Measurements from ENCODE around the gene SLC39A9.

Gene SLC39A9

GRCh38 chr14:69479696-69480095 is 81.2 kb downstream of the SLC39A9 start:
- Histone ChIP-seq H3K4me2 (ENCODE audit: insufficient read depth, low read length, poor library complexity, severe bottlenecking) (no peak overlapping the region), H2BK15ac (ENCODE audit: low read length) (no peak overlapping the region), H3K4me3 (ENCODE audit: low read length in 2 of 2) (no peak overlapping the region), H2BK120ac (ENCODE audit: low read depth, low read length) (no peak overlapping the region), H3K4me1 (ENCODE audit: control insufficient read depth in 2 of 2, insufficient read depth in 1 of 2, low read depth in 1 of 2, low read length in 2 of 2) (peaks cover 0 to 6% of the 10 kb centered on the region in 2 donors), H3K36me3 (replicated peaks in 1 of 2; ENCODE audit: control insufficient read depth in 2 of 2, insufficient read depth in 2 of 2, low read length in 2 of 2) (no peaks in the 10 kb centered on the region), H3K27me3 (ENCODE audit: control insufficient read depth in 3 of 3, insufficient read depth in 3 of 3, low read depth in 1 of 3, low read length in 3 of 3) (peaks cover 9 to 49% (median 29%) of the 10 kb centered on the region in 3 experiments), H4K8ac (ENCODE audit: low read depth, low read length) (no peak overlapping the region), H3K23ac (ENCODE audit: low read depth, low read length, poor library complexity) (no peak overlapping the region), H3K4ac (ENCODE audit: low read length) (no peak overlapping the region), H3K9me3 (replicated peaks in 1 of 2; ENCODE audit: control insufficient read depth in 2 of 2, insufficient read depth in 1 of 2, low read depth in 1 of 2, low read length in 2 of 2) (no peaks in the 10 kb centered on the region), H2AFZ (ENCODE audit: low read length) (no peak overlapping the region), H3K27ac (replicated peaks; ENCODE audit: low read length) (no peak overlapping the region), H3K9ac (ENCODE audit: low read depth, low read length, poor library complexity) (no peak overlapping the region), H4K91ac (ENCODE audit: low read depth, low read length, poor library complexity) (no peak overlapping the region), H3K18ac (ENCODE audit: low read length) (no peak overlapping the region), H3K14ac (ENCODE audit: low read length) (no peak overlapping the region), H3K79me1 (ENCODE audit: low read depth, low read length) (peaks cover 2% of the 10 kb centered on the region), H2BK12ac (ENCODE audit: low read length) (no peak overlapping the region), H2BK5ac (ENCODE audit: low read length) (no peak overlapping the region), H2AK5ac (ENCODE audit: low read depth, low read length) (no peak overlapping the region)
- no CpG with 5 or more reads among the region's 5 CpGs for WGBS, 2 donors (ENCODE audit: extremely low coverage in 2 of 2, insufficient read length in 2 of 2, insufficient replicate concordance in 1 of 2)
- no peak for DNase-seq (ENCODE audit: low spot score)

GRCh38 chr14:69480136-69480535 is 81.6 kb downstream of the SLC39A9 start:
- Histone ChIP-seq H3K18ac (ENCODE audit: low read length) (no peak overlapping the region), H3K14ac (ENCODE audit: low read length) (no peak overlapping the region), H3K36me3 (replicated peaks in 1 of 2; ENCODE audit: control insufficient read depth in 2 of 2, insufficient read depth in 2 of 2, low read length in 2 of 2) (no peaks in the 10 kb centered on the region), H4K91ac (ENCODE audit: low read depth, low read length, poor library complexity) (no peak overlapping the region), H3K9ac (ENCODE audit: low read depth, low read length, poor library complexity) (no peak overlapping the region), H3K23ac (ENCODE audit: low read depth, low read length, poor library complexity) (no peak overlapping the region), H3K4me1 (ENCODE audit: control insufficient read depth in 2 of 2, insufficient read depth in 1 of 2, low read depth in 1 of 2, low read length in 2 of 2) (peaks cover 0 to 11% of the 10 kb centered on the region in 2 donors), H2AK5ac (ENCODE audit: low read depth, low read length) (no peak overlapping the region), H4K8ac (ENCODE audit: low read depth, low read length) (no peak overlapping the region), H3K9me3 (replicated peaks in 1 of 2; ENCODE audit: control insufficient read depth in 2 of 2, insufficient read depth in 1 of 2, low read depth in 1 of 2, low read length in 2 of 2) (no peaks in the 10 kb centered on the region), H3K27ac (replicated peaks; ENCODE audit: low read length) (no peak overlapping the region), H3K27me3 (ENCODE audit: control insufficient read depth in 3 of 3, insufficient read depth in 3 of 3, low read depth in 1 of 3, low read length in 3 of 3) (peaks cover 14 to 54% (median 33%) of the 10 kb centered on the region in 3 experiments), H3K4me2 (ENCODE audit: insufficient read depth, low read length, poor library complexity, severe bottlenecking) (no peak overlapping the region), H3K4ac (ENCODE audit: low read length) (no peak overlapping the region), H2BK5ac (ENCODE audit: low read length) (no peak overlapping the region), H2BK120ac (ENCODE audit: low read depth, low read length) (no peak overlapping the region), H3K4me3 (ENCODE audit: low read length in 2 of 2) (no peak overlapping the region), H2AFZ (ENCODE audit: low read length) (no peak overlapping the region), H2BK12ac (ENCODE audit: low read length) (no peak overlapping the region), H3K79me1 (ENCODE audit: low read depth, low read length) (peaks cover 2% of the 10 kb centered on the region), H2BK15ac (ENCODE audit: low read length) (no peak overlapping the region)
- no peak for DNase-seq (ENCODE audit: low spot score)
- WGBS, 2 donors (ENCODE audit: extremely low coverage in 2 of 2, insufficient read length in 2 of 2, insufficient replicate concordance in 1 of 2), result no CpG with 5 or more reads among the region's 5 CpGs

- Histone ChIP-seq H4K8ac (ENCODE audit: low read depth, low read length) (no peak overlapping the region), H3K4ac (ENCODE audit: low read length) (no peak overlapping the region), H2BK120ac (ENCODE audit: low read depth, low read length) (no peak overlapping the region), H2BK15ac (ENCODE audit: low read length) (no peak overlapping the region), H3K4me2 (ENCODE audit: insufficient read depth, low read length, poor library complexity, severe bottlenecking) (no peak overlapping the region), H3K23ac (ENCODE audit: low read depth, low read length, poor library complexity) (no peak overlapping the region), H3K4me3 (ENCODE audit: low read length in 2 of 2) (no peak overlapping the region), H3K27ac (replicated peaks; ENCODE audit: low read length) (no peak overlapping the region), H2AFZ (ENCODE audit: low read length) (no peak overlapping the region), H3K14ac (ENCODE audit: low read length) (no peak overlapping the region), H3K36me3 (replicated peaks in 1 of 2; ENCODE audit: control insufficient read depth in 2 of 2, insufficient read depth in 2 of 2, low read length in 2 of 2) (no peaks in the 10 kb centered on the region), H2BK12ac (ENCODE audit: low read length) (no peak overlapping the region), H2AK5ac (ENCODE audit: low read depth, low read length) (no peak overlapping the region), H3K9ac (ENCODE audit: low read depth, low read length, poor library complexity) (no peak overlapping the region), H3K18ac (ENCODE audit: low read length) (peak overlapping the region; percentile 13), H3K79me1 (ENCODE audit: low read depth, low read length) (peaks cover 2% of the 10 kb centered on the region), H2BK5ac (ENCODE audit: low read length) (no peak overlapping the region), H4K91ac (ENCODE audit: low read depth, low read length, poor library complexity) (no peak overlapping the region), H3K27me3 (ENCODE audit: control insufficient read depth in 3 of 3, insufficient read depth in 3 of 3, low read depth in 1 of 3, low read length in 3 of 3) (peaks cover 19 to 72% (median 47%) of the 10 kb centered on the region in 3 experiments), H3K9me3 (replicated peaks in 1 of 2; ENCODE audit: control insufficient read depth in 2 of 2, insufficient read depth in 1 of 2, low read depth in 1 of 2, low read length in 2 of 2) (peaks cover 0 to 6% of the 10 kb centered on the region in 2 donors), H3K4me1 (ENCODE audit: control insufficient read depth in 2 of 2, insufficient read depth in 1 of 2, low read depth in 1 of 2, low read length in 2 of 2) (peaks cover 2 to 16% of the 10 kb centered on the region in 2 donors)
- no peak for DNase-seq (ENCODE audit: low spot score)
- whole genome bisulfite sequencing, 2 donors (ENCODE audit: extremely low coverage in 2 of 2, insufficient read length in 2 of 2, insufficient replicate concordance in 1 of 2), result no CpG with 5 or more reads among the region's 5 CpGs
These were observed 83.5 kb downstream of the SLC39A9 start for GRCh38 chr14:69481815-69482568.

GRCh38 chr14:69483765-69484443 is 85.4 kb downstream of the SLC39A9 start:
- peak; percentile 31 for DNase-seq (ENCODE audit: low spot score)
- Histone ChIP-seq H3K9ac (ENCODE audit: low read depth, low read length, poor library complexity) (peak overlapping the region; percentile 82), H3K79me1 (ENCODE audit: low read depth, low read length) (peaks cover 2% of the 10 kb centered on the region), H2BK120ac (ENCODE audit: low read depth, low read length) (no peak overlapping the region), H3K18ac (ENCODE audit: low read length) (peak overlapping the region; percentile 40), H3K27ac (replicated peaks; ENCODE audit: low read length) (no peak overlapping the region), H3K4me1 (ENCODE audit: control insufficient read depth in 2 of 2, insufficient read depth in 1 of 2, low read depth in 1 of 2, low read length in 2 of 2) (peaks cover 10 to 28% of the 10 kb centered on the region in 2 donors), H3K4ac (ENCODE audit: low read length) (no peak overlapping the region), H2AFZ (ENCODE audit: low read length) (peak overlapping the region; percentile 89), H3K23ac (ENCODE audit: low read depth, low read length, poor library complexity) (peak overlapping the region; percentile 51), H3K4me3 (ENCODE audit: low read length in 2 of 2) (peak overlapping the region; percentile 28 to 82), H3K4me2 (ENCODE audit: insufficient read depth, low read length, poor library complexity, severe bottlenecking) (peak overlapping the region; percentile 100), H3K36me3 (replicated peaks in 1 of 2; ENCODE audit: control insufficient read depth in 2 of 2, insufficient read depth in 2 of 2, low read length in 2 of 2) (no peaks in the 10 kb centered on the region), H4K91ac (ENCODE audit: low read depth, low read length, poor library complexity) (no peak overlapping the region), H3K9me3 (replicated peaks in 1 of 2; ENCODE audit: control insufficient read depth in 2 of 2, insufficient read depth in 1 of 2, low read depth in 1 of 2, low read length in 2 of 2) (peaks cover 0 to 6% of the 10 kb centered on the region in 2 donors), H3K14ac (ENCODE audit: low read length) (peak overlapping the region; percentile 6), H4K8ac (ENCODE audit: low read depth, low read length) (no peak overlapping the region), H2BK15ac (ENCODE audit: low read length) (no peak overlapping the region), H2BK12ac (ENCODE audit: low read length) (no peak overlapping the region), H2AK5ac (ENCODE audit: low read depth, low read length) (no peak overlapping the region), H2BK5ac (ENCODE audit: low read length) (no peak overlapping the region), H3K27me3 (ENCODE audit: control insufficient read depth in 3 of 3, insufficient read depth in 3 of 3, low read depth in 1 of 3, low read length in 3 of 3) (peaks cover 19 to 84% (median 47%) of the 10 kb centered on the region in 3 experiments)
- no CpG with 5 or more reads among the region's 54 CpGs for WGBS, 2 donors (ENCODE audit: extremely low coverage in 2 of 2, insufficient read length in 2 of 2, insufficient replicate concordance in 1 of 2)

All from neuronal stem cell (in vitro differentiated cells).